OCI-LY3 (cell line): ENCODE results near the gene CUX1.

ENCODE experiments used
- H2AFZ ChIP-seq: fragments of 200-600, 300-600 bp; shearing (Covaris generic); 2 replicates; pipeline ENCODE4 v1.6.0; 2014; ENCODE audit warnings: antibody characterized with exemption, low read depth, low read length
- H3K27ac ChIP-seq: fragments of 200-600, 300-600 bp; sonication (generic); 2 replicates; pipeline ENCODE4 v1.5.1; 2014; ENCODE audit warnings: mild to moderate bottlenecking, low read length, moderate library complexity, mixed read lengths
- H3K27me3 ChIP-seq: fragments of 200-600, 300-600 bp; sonication (generic); 2 replicates; pipeline ENCODE4 v1.6.1; 2014; ENCODE audit warnings: low read depth, low read length, mixed read lengths
- H3K36me3 ChIP-seq: fragments of 200-600, 300-600 bp; sonication (generic); replicated peaks from 2 replicates; pipeline ENCODE3; 2014; ENCODE audit warnings: low read depth, low read length, mixed read lengths
- H3K4me1 ChIP-seq: fragments of 300-600, 200-600 bp; sonication (generic); 2 replicates; pipeline ENCODE4 v1.6.1; 2014; ENCODE audit warnings: low read length, mixed read lengths
- H3K4me2 ChIP-seq: fragments of 200-600, 300-600 bp; sonication (generic); 2 replicates; pipeline ENCODE4 v1.6.1; 2014; ENCODE audit warnings: low read length, mixed read lengths
- H3K4me3 ChIP-seq: fragments of 300-600, 200-600 bp; sonication (generic); 2 replicates; pipeline ENCODE4 v1.5.1; 2014; ENCODE audit warnings: antibody characterized with exemption, mild to moderate bottlenecking, low read length, moderate library complexity
- H3K79me2 ChIP-seq: fragments of 300-600, 200-600 bp; shearing (Covaris generic); 2 replicates; pipeline ENCODE4 v1.6.1; 2014; ENCODE audit warnings: mild to moderate bottlenecking, low read length, mixed read lengths
- H3K9ac ChIP-seq: fragments of 300-600, 200-600 bp; shearing (Covaris generic); 2 replicates; pipeline ENCODE4 v1.6.0; 2014; ENCODE audit warnings: mild to moderate bottlenecking, low read length, moderate library complexity
- H3K9me3 ChIP-seq: fragments of 200-600, 300-600 bp; shearing (Covaris generic); 2 replicates; pipeline ENCODE4 v1.6.1; 2014; ENCODE audit warnings: low read length, mixed read lengths; ENCODE audit not compliant: insufficient read depth
- H4K20me1 ChIP-seq: fragments of 200-600, 300-600 bp; sonication (generic); 2 replicates; pipeline ENCODE4 v1.6.1; 2016; ENCODE audit warnings: low read length, mixed read lengths; ENCODE audit not compliant: insufficient read depth
- EZH2phosphoT487 ChIP-seq: fragments of 200-600 bp; shearing (Covaris generic); IDR thresholded peaks from 2 replicates; pipeline ENCODE4 v1.6.1; 2018; ENCODE audit warnings: antibody characterized with exemption, mixed run types, low read depth
- TF ChIP-seq, protein P1 (sequence below): fragments of 200-600, 300-600 bp; sonication (generic); IDR thresholded peaks from 2 replicates; pipeline ENCODE4 v1.5.1; 2014; ENCODE audit warnings: antibody characterized with exemption, low read length, low read depth

CUX1 gene

DNA sequence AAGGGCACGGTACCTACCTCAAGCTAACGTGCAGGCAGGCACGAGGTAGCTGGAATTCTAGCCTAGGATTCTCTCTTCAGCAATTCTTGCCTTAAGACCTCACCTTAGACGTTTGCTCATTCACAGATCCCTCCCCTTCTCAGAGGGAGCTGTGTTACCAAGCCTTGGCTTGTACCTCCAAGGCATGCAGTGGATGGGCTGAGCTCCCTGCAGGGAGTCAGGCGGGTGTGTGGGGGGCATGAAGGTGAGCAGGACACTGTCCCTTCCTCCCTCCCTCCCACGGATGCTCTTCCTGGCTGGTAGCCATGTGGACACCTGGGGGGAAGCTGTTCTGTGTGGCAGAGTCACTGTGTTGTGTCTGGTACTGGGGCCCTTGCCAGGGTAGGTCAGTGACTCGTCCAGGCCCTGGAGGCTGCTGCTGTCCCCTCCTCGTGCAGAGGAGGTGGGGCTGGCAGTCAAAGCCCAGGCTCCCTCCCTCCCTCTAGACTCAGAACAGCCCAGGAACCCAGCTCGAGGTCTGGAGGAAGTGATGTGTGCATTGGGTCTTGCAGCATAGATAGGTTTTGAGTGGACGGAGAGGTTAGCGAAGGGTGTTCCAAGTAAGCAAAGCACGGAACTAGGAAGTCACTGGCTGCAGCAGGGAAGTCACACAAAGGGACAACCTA, 247.1 kb downstream of the CUX1 start:
- H3K4me3 ChIP-seq, result no peak overlapping the region
- H2AFZ ChIP-seq, result no peak overlapping the region
- H3K4me2 ChIP-seq, result no peak overlapping the region
- TF ChIP-seq, protein P1, sequence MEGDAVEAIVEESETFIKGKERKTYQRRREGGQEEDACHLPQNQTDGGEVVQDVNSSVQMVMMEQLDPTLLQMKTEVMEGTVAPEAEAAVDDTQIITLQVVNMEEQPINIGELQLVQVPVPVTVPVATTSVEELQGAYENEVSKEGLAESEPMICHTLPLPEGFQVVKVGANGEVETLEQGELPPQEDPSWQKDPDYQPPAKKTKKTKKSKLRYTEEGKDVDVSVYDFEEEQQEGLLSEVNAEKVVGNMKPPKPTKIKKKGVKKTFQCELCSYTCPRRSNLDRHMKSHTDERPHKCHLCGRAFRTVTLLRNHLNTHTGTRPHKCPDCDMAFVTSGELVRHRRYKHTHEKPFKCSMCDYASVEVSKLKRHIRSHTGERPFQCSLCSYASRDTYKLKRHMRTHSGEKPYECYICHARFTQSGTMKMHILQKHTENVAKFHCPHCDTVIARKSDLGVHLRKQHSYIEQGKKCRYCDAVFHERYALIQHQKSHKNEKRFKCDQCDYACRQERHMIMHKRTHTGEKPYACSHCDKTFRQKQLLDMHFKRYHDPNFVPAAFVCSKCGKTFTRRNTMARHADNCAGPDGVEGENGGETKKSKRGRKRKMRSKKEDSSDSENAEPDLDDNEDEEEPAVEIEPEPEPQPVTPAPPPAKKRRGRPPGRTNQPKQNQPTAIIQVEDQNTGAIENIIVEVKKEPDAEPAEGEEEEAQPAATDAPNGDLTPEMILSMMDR, result no peak
- no peak for TF ChIP-seq EZH2phosphoT487
- no peaks in the 10 kb centered on the region for H3K27me3 ChIP-seq
- 0 out of 2 replicates have a peak, but pooled peaks cover 4% of the 10 kb centered on the region for H3K79me2 ChIP-seq
- H3K9ac ChIP-seq, result no peak overlapping the region
- H4K20me1 ChIP-seq, result peaks cover 18% of the 10 kb centered on the region; the same call in 1 of the 2 replicates
- H3K36me3 ChIP-seq, result no peaks in the 10 kb centered on the region
- no peak overlapping the region for H3K27ac ChIP-seq
- peaks cover 29% of the 10 kb centered on the region for H3K4me1 ChIP-seq
- no peaks in the 10 kb centered on the region for H3K9me3 ChIP-seq

DNA sequence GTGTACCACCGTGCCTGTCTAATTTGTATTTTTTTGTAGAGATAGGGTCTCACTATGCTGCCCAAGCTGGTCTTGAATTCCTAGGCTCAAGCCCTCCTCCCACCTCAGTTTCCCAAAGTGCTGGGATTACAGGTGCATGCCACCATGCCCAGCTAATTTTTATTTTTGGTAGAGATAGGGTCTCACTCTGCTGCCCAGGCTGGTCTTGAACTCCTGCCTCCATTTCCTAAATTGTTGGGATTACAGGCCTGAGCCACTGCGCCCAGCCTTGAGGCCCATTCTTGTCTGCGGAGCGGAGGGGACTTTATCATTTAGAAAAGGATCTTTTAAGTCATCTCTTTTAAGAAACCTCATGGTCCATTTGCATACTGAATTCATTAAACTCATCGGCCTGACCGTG, 247.8 kb downstream of the CUX1 start:
- Histone ChIP-seq H2AFZ (no peak overlapping the region), H3K36me3 (peaks cover under 1% of the 10 kb centered on the region), H3K9me3 (no peaks in the 10 kb centered on the region), H3K9ac (no peak overlapping the region), H3K4me1 (peaks cover 29% of the 10 kb centered on the region), H3K79me2 (0 out of 2 replicates have a peak, but pooled peaks cover 4% of the 10 kb centered on the region), H3K27ac (no peak overlapping the region), H3K4me3 (no peak overlapping the region), H3K4me2 (peak overlapping the region; percentile 38), H4K20me1 (peaks cover 18% of the 10 kb centered on the region; the same call in 1 of the 2 replicates), H3K27me3 (no peaks in the 10 kb centered on the region)
- TF ChIP-seq, protein P1, result no peak
- no peak for TF ChIP-seq EZH2phosphoT487

DNA sequence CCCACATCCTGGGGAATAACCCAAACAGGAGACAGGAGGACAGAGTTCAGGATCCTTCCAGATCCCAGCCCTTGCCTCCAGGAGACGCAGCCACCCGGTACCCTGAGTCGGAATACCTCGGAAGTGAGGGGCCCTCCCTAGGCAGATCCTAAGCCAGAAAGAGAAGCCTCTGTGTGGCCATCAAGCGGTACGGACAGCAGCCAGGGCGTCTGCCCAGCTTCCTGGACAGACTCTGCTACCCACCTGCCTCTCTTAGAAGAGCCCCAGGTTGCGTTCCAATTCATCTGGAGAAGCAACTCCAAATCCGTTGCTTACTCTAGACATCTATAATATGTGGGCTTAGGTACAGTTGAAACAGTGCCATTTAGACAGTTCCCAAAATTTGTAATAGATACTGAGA, 249.1 kb downstream of the CUX1 start:
- Histone ChIP-seq H3K4me2 (no peak overlapping the region), H4K20me1 (peaks cover 14% of the 10 kb centered on the region; the same call in 1 of the 2 replicates), H3K27me3 (no peaks in the 10 kb centered on the region), H3K4me1 (peaks cover 24% of the 10 kb centered on the region), H3K79me2 (0 out of 2 replicates have a peak, but pooled peaks cover 4% of the 10 kb centered on the region), H3K36me3 (peaks cover 10% of the 10 kb centered on the region), H3K27ac (no peak overlapping the region), H3K4me3 (no peak overlapping the region), H3K9me3 (no peaks in the 10 kb centered on the region), H3K9ac (no peak overlapping the region), H2AFZ (no peak overlapping the region)
- TF ChIP-seq, protein P1, result no peak
- no peak for TF ChIP-seq EZH2phosphoT487

DNA sequence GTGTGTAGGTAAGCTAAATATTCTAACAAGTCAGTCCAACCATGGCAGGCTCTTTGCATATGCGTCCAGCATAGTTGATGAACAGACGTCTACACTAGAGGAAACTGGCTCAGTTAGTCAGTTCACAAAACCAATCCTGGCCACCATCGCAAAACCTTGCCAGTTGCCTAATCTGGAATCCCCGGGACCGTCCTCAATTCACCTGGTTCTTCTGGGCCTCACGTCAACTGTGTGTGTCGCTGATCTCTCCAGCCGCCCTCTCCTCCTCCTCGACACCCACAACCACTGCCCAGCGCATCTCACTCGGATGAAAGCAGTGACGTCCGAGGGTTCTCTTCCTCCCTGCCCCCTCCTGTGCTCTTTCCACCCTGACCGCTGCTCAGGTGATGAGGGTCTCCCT, 251.4 kb downstream of the CUX1 start:
- H3K36me3 ChIP-seq, result peaks cover 19% of the 10 kb centered on the region
- peaks cover 7% of the 10 kb centered on the region; the same call in 1 of the 2 replicates for H4K20me1 ChIP-seq
- H3K27ac ChIP-seq, result no peak overlapping the region
- TF ChIP-seq, protein P1, result no peak
- no peak for TF ChIP-seq EZH2phosphoT487
- no peak overlapping the region for H3K4me3 ChIP-seq
- H2AFZ ChIP-seq, result no peak overlapping the region
- H3K4me2 ChIP-seq, result no peak overlapping the region
- no peaks in the 10 kb centered on the region for H3K27me3 ChIP-seq
- H3K4me1 ChIP-seq, result peaks cover 13% of the 10 kb centered on the region
- H3K9ac ChIP-seq, result no peak overlapping the region
- H3K79me2 ChIP-seq, result 0 out of 2 replicates have a peak, but pooled peaks cover 4% of the 10 kb centered on the region
- no peaks in the 10 kb centered on the region for H3K9me3 ChIP-seq
